HG02870 (cell line): ENCODE measurements around the gene UBR3.
A peak's percentile ranks its signal among the peaks of the same experiment; 100 is the strongest.
"Not testable (repeated sequence)": the region's sequence is repeated elsewhere in the genome, so short reads cannot be mapped to it uniquely, and the experiment has no call there.

Source experiments
- ATAC-seq: cut with Tn5 transposase; IDR thresholded peaks from one replicate; pipeline ENCODE4 v1.9.1; 2021; ENCODE audit warnings: mild to moderate bottlenecking, moderate library complexity; ENCODE audit not compliant: unreplicated experiment

Gene UBR3

DNA sequence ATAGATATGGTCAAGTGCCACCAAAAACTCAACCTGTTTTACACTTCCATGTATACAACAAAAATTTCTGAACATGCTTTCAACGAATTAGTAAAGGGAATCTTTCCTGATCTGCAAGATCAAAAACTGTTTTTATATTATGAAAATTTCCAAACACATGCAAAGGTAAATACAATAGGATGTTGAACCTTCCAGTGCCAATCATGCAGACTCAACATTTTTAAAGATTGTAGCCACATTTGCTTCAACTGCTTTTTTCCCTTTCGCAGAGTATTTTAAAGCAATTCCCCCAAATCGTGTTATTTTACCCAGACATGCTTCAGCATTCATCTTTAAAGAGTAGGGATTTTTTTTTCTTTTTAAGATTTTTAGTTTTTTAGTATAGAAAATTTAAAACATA, 40.3 kb downstream of the UBR3 start:
- ATAC-seq = no peak

- no peak for ATAC-seq
Measured at GRCh38 chr2:169868951-169869350, 41.7 kb downstream of the UBR3 start.

DNA sequence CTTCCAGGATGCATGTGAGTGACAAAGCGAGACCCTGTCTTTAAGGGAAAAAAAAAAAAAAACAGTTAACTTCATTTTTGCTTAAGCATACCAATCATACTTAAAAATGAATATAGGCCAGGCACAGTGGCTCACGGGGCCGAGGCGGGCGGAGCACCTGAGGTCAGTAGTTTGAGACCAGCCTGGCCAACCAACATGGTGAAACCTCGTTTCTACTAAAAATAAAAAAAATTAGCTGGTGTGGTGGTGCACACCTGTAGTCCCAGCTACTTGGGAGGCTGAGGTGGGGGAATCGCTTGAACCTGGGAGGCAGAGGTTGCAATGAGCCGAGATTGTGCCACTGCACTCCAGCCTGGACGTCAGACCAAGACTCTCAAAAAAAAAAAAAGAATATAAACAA, 44.1 kb downstream of the UBR3 start:
- ATAC-seq = not testable (repeated sequence)

GRCh38 chr2:169871994-169872393, 44.7 kb downstream of the UBR3 start:
- no peak for ATAC-seq

- no peak for ATAC-seq
Measured at GRCh38 chr2:169877398-169877797, 50.1 kb downstream of the UBR3 start.

GRCh38 chr2:169887120-169887519, 59.9 kb downstream of the UBR3 start:
- no peak for ATAC-seq

GRCh38 chr2:169891593-169892298, 64.5 kb downstream of the UBR3 start:
- ATAC-seq = no peak

DNA sequence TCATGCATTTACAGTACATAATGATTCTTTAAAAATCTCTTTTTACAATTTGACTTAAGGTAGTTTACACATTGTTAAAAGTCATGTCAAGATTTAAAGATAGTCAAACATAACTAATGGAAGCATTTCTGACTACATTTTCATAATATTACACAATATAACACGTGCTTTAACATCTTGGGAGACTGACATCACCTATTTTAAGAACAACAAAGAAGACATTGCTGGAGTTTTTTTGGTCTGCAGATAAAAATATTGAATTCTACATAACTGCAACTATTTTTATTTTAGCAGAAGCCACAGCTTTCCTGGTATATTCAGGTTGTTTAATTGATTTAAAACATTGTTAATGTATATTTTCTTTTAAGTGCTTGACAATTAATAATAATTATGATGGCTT, 65.7 kb downstream of the UBR3 start:
- ATAC-seq = no peak

- no peak for ATAC-seq
Measured at GRCh38 chr2:169895294-169895985, 68.2 kb downstream of the UBR3 start.

DNA sequence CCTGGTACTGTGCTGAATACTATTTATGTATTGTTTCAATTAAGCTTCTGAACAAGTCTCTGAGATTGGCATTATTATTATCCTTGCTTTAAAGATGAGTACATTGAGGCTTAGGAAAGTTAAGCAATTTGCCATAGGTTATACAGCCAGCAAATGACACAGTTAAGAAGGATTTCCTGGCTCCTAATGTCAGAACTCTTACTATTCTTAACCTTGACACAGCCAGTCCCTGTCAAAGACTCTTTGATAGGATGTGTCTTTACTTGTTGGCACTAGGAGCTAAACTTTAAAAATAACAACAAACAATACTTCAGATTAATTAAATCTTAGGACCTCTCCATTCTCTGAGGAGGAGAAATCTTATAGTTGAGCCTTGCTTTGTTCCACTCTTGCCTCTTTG, 70.6 kb downstream of the UBR3 start:
- ATAC-seq = no peak

GRCh38 chr2:169900103-169900502, 72.8 kb downstream of the UBR3 start:
- ATAC-seq = not testable (repeated sequence)

- no peak for ATAC-seq
Measured at GRCh38 chr2:169900686-169901085, 73.4 kb downstream of the UBR3 start.

GRCh38 chr2:169906731-169907130, 79.5 kb downstream of the UBR3 start:
- no peak for ATAC-seq

GRCh38 chr2:169909376-169909775, 82.1 kb downstream of the UBR3 start:
- ATAC-seq = no peak

DNA sequence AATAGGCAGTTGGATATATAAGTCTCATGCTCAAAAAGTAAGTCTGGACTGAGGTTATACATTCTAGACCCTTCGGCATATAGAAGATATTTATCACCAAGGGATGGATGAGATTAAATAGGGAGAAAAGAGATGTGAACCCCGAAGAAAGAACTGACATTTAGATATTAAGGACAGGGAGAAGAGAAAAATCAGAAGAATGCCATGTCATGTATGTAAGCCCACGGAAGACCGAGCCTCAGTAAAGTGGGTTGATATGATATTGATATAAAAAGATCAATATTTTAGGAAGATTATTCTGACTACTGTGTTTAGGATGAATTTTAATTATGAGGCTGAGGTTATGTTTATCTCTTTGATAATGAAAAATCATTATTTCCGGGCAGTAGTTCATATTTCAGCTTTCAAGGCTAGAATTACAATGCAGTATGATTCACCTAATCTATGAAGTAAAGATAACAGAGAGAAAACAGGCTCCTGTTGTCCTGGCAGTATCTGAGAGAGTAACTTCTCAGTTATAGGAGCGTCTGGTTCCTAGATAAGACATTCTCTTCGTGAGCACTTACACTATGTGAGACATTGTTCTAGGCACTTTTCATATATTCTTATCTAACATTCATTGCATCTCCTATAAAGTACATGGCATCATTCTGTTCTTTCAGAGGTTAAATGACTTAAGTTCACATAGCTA, 83.0 kb downstream of the UBR3 start:
- ATAC-seq = no peak

- no peak for ATAC-seq
Measured at GRCh38 chr2:169911119-169911518, 83.9 kb downstream of the UBR3 start.

DNA sequence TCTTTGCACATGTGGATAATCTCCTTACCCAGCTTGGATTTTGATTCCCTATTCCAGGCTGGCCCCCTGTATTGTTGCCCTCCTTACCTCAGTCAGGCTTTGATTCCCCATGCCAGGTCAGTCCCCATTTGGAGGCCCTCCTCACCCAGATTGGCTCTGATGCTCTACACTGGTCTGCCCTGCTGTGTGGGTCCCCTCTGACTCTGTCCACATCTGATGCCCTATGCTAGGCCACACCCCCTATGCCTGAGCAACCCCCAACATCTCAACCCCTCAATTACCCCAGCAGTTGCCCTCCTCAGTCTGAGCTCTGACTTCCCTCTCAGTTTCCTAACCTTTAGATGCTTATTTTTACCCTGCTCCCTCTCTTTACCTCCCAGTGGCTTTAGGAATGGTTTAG, 89.4 kb downstream of the UBR3 start:
- no peak for ATAC-seq

DNA sequence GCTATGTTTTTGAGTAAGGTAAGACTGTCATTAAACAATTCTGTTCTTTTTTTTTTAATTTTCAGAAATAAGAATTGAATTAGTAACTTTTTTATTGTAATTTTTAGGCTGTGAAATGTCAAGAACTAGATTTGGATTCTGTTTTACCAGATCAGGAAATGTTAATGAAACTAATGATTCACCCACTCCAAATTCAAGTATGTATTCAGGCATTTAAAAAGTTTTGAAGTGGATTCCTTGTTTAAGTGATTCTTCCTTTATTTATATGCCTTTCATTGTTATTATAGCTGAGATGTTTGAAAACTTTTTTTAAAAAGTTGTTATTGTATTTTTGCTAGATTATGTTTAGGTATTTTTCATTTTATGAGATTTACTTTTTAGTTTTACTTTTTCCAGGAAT, 96.7 kb downstream of the UBR3 start:
- no peak for ATAC-seq

GRCh38 chr2:169925968-169926367, 98.7 kb downstream of the UBR3 start:
- ATAC-seq = no peak

GRCh38 chr2:169928463-169928864, 101.2 kb downstream of the UBR3 start:
- ATAC-seq = no peak

- ATAC-seq = peak; percentile 70
Measured at GRCh38 chr2:169933124-169933711, 106.0 kb downstream of the UBR3 start.

GRCh38 chr2:169936652-169937051, 109.4 kb downstream of the UBR3 start:
- ATAC-seq = not testable (repeated sequence)
